Metanephros (tissue), 1 donor: ENCODE measurements around the gene ZNF727. TPM values are rescaled to one million over a fixed set of nuclear protein-coding genes. Genes with fewer than 3 reads are reported as not detected.

Experiments used
- total RNA-seq: library from RNA; depleted of rRNA; stranded (reverse); fragments of >200 nt; gene quantifications from one replicate; pipeline ENCODE4 v1.2.3, GENCODE V29; 2014

ZNF727 gene
- 0.35 TPM for total RNA-seq

GRCh38 chr7:64045301-64046040 lies at the start of gene ZNF727:
Gene ZNF727 (plus strand): TSS chr7:64045434. CDS start chr7:64045622, 188 bp downstream.

DNA sequence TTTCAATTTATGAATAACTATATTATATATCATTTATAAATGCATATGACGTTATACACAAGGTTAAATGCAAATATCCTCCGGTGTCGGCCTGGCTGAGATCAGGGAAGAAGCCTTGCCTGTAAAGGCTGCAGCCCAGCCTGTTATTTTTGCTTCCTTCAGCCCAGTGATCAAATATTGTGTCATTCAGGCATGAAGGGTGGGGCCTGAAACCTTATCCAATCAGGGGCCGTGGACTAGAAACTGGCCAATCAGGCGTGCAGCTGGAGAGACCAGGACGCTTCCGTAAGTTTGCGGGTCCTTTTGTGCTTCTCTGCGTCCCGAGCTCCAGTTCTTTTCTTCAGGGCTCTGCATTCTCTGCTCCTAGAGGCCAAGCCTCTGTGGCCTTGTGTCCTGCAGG lies 46.7 kb upstream of the ZNF727 start, which contains the start of gene ZNF722:
TSS of gene ZNF722 (plus strand) at position 301 of the 400 bp plus-strand sequence. CDS start 113 bp downstream, outside the sequence.

Other genes with a start within 250 kb of the ZNF727 start
- not detected for gene ZNF722, start 46.6 kb upstream of the ZNF727 start, total RNA-seq
- gene ZNF735, start 161.8 kb downstream of the ZNF727 start, total RNA-seq: not detected
- gene ZNF679, start 183.0 kb downstream of the ZNF727 start, total RNA-seq: not detected